Coronary artery (tissue), 2 donors: ENCODE results near the gene HOMER2.
"Not testable (repeated sequence)": the region's sequence is repeated elsewhere in the genome, so short reads cannot be mapped to it uniquely, and the experiment has no call there.

ENCODE experiments used
- DNase-seq: peaks from one replicate; pipeline ENCODE4 v3.0.0-alpha.2; 2017; ENCODE audit warnings: low spot score
- H3K27ac ChIP-seq, 2 donors: fragments of 200-600 bp; sonication (generic); one replicate each; pipeline ENCODE4 v1.5.1; 2016 to 2019
- H3K4me3 ChIP-seq: fragments of 200-600 bp; sonication (generic); 2 replicates; pipeline ENCODE4 v1.5.1; 2016; ENCODE audit warnings: mild to moderate bottlenecking, moderate library complexity
- TF ChIP-seq, protein P1 (sequence below): fragments of 200-600 bp; sonication (generic); IDR thresholded peaks from one replicate; pipeline ENCODE4 v1.5.1; 2019; ENCODE audit warnings: antibody characterized with exemption

Gene HOMER2

DNA sequence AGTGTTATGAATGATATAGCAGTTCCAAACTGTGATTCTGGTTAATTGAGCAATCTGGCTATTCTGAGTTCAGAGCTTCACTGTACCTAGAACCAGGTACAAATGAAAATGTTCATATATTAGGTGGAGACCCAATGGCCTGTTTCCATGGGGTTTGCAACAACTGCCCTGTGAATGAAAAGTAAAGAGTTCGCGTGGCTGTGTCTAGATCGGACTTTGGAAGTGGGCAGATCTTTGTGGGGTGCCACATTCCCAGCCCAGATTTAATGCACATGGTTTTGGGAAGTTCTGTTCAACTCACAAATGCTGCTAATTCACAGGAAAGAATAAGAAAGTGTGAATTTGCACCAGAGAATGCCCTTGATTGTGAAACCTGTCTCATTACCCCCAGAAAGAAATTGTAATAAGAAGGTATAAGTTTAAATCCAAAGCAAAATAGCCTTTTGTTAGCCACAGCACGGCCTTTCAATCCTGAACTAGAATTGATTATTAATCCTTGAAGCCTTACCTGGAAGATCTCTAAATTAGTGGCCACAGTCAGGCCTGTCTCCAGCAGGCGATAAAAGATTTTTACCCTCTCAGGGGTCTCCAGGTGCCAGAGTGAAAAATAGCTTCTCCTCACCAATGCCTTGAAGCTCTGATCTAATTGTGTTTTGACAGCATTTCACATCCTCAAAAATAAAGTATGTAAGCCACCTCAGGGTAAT, 120.5 kb downstream of the HOMER2 start:
- no peak for DNase-seq
- no peak overlapping the region for H3K27ac ChIP-seq

DNA sequence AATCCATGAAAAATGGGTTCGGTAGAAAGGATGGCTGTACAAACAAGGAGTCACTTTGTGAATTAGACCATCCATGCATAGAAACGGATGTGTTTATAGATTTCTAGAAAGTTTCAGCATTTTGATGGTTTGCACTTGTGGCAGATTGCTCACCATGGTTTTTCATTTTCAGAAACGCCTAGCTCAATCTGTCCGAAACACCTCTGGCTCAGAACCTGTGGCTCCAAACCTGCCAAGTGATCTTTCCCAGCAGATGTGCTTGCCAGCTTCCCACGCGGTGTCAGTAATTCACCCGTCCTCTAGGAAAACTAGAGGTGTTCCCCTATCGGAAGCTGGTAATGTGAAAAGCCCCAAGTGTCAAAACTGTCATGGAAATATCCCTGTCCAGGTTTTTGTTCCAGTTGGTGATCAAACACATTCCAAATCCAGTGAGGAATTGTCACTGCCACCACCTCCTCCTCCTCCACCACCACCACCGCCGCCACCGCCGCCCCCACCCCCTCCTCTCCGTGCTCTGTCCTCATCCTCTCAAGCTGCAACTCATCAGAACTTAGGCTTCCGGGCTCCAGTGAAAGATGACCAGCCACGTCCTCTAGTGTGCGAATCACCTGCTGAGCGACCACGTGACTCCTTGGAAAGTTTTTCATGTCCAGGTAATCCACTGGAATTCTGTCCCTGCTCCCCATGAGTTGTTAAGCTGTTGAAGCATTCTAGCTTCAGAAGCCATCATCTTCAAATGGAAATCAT, 121.9 kb downstream of the HOMER2 start:
- DNase-seq, result no peak
- TF ChIP-seq, protein P1, sequence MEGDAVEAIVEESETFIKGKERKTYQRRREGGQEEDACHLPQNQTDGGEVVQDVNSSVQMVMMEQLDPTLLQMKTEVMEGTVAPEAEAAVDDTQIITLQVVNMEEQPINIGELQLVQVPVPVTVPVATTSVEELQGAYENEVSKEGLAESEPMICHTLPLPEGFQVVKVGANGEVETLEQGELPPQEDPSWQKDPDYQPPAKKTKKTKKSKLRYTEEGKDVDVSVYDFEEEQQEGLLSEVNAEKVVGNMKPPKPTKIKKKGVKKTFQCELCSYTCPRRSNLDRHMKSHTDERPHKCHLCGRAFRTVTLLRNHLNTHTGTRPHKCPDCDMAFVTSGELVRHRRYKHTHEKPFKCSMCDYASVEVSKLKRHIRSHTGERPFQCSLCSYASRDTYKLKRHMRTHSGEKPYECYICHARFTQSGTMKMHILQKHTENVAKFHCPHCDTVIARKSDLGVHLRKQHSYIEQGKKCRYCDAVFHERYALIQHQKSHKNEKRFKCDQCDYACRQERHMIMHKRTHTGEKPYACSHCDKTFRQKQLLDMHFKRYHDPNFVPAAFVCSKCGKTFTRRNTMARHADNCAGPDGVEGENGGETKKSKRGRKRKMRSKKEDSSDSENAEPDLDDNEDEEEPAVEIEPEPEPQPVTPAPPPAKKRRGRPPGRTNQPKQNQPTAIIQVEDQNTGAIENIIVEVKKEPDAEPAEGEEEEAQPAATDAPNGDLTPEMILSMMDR, result no peak
- H3K4me3 ChIP-seq, result no peak overlapping the region

More for the DNA sequence above, 120.5 kb downstream of the HOMER2 start:
- TF ChIP-seq, protein P1, result no peak
- H3K4me3 ChIP-seq, result no peak overlapping the region

DNA sequence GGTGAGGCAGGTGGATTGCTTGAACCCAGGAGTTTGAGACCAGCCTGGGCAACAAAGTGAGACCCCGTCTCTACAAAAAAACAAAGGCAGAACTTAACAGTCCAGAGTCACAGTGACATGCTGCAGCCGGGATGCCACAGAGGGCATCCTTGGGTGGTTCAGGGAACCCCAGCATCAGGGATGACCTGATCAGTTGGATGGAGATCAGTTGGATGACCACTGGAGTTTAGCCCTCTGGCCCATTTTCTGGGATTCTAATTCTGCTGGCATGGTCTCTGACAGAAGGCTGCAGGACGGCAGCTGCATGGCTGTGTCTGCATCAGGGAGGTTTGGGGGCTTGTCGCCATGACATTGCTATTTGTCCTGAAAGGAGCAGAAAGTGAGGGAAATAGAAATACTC, 123.3 kb downstream of the HOMER2 start:
- TF ChIP-seq, protein P1, result no peak
- DNase-seq, result no peak
- no peak overlapping the region for H3K27ac ChIP-seq
- no peak overlapping the region for H3K4me3 ChIP-seq

More for the DNA sequence above, 121.9 kb downstream of the HOMER2 start:
- no peak overlapping the region for H3K27ac ChIP-seq

DNA sequence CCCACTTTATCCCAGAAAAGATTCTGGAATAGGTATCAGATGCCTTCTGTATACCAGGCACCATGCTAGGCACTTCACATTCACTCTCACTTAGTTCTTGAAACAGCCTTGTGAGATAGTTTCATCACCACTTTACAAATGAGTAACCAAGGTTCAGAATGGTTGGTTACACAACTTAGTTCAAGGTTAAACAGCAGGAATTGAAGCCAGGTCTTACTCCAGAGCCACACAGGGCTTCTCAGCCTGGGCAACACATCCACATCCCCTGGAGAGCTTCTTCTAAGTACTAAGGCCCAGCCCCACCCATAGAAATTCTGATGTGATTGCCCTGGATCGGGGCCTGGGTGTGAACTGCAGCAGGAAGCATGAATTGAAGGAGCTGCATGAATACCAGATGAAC, 124.4 kb downstream of the HOMER2 start:
- no peak overlapping the region for H3K4me3 ChIP-seq
- no peak for DNase-seq
- H3K27ac ChIP-seq, result no peak overlapping the region
- TF ChIP-seq, protein P1, result no peak

DNA sequence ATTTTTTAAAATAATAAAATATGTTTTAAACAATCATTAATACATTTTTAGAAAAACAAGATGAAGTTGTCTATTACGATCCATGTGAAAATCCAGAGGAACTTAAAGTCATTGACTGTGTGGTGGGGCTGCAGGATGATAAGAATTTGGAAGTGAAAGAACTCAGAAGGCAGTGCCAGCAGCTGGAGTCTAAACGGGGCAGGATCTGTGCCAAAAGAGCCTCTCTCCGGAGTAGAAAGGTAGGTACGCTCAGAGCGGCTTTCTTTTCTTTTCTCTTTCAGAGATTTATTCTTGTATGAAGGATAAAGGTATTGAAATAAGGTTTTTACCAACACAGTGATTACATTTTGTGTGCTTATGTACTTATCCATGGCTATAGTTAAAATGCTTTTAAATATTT, 129.5 kb downstream of the HOMER2 start:
- TF ChIP-seq, protein P1, result no peak
- no peak for DNase-seq
- Histone ChIP-seq H3K4me3 (no peak overlapping the region), H3K27ac (no peak overlapping the region)

DNA sequence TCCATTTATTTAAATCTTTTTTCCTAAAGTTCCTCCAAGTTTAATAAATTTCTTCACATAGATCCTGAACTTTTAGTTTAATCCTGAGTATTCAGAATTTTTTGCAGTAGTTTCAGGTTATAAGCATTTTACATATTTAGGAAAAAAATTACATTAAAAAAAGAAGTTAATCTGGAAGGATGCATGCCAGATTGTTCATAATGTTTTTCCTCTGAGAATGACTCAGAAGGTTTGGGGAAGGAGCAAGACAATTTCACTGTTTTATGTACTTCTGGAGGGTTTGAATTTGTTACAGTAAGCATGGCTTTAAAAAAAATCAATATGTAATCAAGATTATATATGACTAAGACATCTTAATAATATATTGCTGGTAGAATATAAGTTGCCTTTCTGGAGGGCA, 130.7 kb downstream of the HOMER2 start:
- DNase-seq, H3K27ac ChIP-seq, H3K4me3 ChIP-seq: not testable (repeated sequence)

DNA sequence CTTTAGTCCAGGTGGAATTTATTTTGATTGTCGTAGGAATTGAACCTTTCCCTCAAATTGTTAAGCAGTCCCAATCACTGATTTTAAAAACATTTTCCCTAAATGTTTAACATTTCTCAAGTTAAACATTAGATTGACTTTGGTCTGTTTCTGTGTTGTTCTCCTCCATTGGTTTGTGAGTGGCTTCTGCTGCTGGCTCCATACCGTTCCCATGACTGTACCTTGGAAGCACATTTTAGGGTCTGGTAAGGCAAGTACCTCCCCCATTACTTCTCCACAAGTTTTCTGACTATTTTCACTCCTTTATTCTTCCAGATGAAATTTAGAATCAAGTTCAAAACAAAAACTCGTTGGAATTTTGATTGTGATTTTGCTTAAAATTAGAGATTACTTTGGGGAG, 131.1 kb downstream of the HOMER2 start:
- H3K27ac ChIP-seq, H3K4me3 ChIP-seq, DNase-seq: not testable (repeated sequence)

DNA sequence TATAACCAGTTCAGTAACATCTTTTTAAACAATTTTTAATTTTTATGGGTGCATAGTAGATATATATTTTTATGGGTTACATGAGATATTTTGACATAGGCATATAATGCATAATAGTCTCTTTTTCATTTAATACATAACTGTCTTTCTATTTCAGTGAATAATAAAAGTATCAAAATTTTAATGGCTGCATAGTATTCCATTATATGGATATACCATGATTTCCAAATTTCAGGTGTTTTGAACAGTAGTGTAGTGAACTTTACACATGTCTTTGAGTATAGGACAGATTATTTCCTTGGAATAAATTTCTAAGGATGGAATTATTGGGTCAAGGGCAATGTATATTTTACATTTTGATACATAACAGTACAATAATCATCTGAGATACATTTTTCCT, 132.4 kb downstream of the HOMER2 start:
- DNase-seq, result no peak
- TF ChIP-seq, protein P1, result no peak
- Histone ChIP-seq H3K27ac (no peak overlapping the region), H3K4me3 (no peak overlapping the region)
